OCI-LY1 (cell line): ENCODE results near the gene IL4R.

Source experiments
- CTCF ChIP-seq: fragments of 200-600 bp; sonication (generic), shearing (Covaris generic); IDR thresholded peaks from 2 replicates; pipeline ENCODE4 v1.5.1; 2017; ENCODE audit warnings: mild to moderate bottlenecking, antibody characterized with exemption, low read length, moderate library complexity, mixed read lengths
- EZH2 ChIP-seq: fragments of 200-600 bp; sonication (generic), shearing (Covaris generic); IDR thresholded peaks from 2 replicates; pipeline ENCODE4 v1.8.0; 2017; ENCODE audit warnings: borderline replicate concordance, mixed run types, mild to moderate bottlenecking, antibody characterized with exemption, low read length, moderate library complexity, mixed read lengths

- TF ChIP-seq CTCF (no peak), EZH2 (no peak)
Observed at GRCh38 chr16:27403601-27403992, 89.8 kb downstream of the IL4R start.
